ENCODE data around the gene FYB1.
A peak's percentile ranks its signal among the peaks of the same experiment; 100 is the strongest.

The FYB1 gene

DNA sequence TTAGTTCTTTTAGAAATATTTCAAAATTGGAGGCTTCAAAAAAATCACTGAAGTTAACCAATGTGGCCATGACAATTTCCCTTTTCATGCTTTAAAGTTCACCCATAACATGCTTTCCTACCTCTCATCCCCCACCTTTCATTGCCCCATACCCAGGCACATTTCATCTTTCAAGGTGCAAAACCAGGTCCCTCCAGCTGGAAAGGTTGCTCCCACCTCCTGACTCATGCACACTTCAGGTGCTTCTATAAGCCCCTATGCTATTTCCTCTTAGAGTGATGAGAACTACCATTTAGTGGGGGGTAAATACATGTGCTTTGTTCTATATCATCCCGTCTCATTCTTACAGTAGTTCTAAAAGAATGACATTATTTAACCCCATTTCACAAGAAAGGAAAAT is 15.4 kb downstream of the FYB1 start:
- no peak for DNase-seq

DNA sequence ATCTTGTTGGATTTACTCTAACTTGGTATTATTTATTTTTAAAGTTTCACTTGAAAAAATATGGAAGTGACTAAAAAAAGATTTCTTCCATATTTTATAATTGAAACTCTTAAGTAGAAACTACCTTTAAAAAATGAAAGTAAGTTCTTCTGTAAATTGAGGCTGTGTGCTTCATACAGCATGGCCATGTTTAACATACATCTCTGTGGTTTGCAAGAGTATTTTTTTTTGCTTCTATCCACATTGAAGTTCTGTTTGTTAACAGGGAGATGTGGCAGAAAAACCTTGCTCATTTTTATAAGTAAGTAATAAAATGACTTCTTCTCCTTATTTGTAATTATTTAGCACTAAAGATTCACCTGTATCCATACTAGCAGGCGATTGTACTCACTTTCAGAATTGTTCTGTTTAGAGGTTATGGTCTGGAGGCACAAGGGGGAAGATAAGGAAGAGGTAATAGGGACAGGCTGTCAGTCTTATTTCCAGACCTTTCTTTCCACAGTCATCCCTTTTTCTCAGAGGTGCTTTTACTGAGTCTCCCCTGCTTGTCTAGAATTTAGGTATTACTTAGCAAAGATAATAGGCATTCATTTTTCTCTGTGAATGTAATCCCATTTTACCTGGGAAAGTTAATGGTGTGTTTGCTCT is 16.0 kb downstream of the FYB1 start:
- no peak for DNase-seq

DNA sequence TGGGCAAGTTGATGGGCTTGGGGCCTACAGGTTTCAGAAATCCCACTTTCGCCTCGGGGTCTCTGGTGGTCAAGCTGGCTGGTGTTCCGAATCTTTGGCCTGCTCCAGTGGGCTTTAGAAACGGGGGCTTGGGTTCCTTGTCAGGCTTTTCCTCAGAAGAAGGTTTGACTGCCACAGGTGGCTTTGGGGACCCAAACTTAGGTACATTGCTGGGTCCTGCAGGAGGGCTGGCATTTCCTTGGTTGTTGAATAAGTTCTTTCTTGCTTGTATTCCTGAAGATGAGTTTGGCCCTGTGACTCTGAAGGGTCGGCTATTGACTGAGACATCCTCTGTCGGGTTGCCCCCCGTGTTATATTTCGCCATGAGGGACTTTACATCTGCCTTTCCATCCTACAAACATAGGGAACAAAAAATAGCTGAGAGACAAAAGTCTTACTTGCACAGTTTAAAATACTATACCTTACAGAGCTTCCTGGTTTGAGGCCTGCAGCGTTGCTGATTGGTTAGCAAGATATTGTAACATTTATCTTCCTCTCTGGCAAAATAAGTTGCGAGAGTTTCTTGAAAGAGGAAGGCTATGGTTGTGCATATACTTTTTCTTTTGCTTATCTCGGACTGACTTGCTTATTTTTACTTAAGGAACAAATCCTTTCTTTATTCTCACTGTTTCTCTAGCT is 16.6 kb downstream of the FYB1 start:
- peak; percentile 25 for DNase-seq

DNA sequence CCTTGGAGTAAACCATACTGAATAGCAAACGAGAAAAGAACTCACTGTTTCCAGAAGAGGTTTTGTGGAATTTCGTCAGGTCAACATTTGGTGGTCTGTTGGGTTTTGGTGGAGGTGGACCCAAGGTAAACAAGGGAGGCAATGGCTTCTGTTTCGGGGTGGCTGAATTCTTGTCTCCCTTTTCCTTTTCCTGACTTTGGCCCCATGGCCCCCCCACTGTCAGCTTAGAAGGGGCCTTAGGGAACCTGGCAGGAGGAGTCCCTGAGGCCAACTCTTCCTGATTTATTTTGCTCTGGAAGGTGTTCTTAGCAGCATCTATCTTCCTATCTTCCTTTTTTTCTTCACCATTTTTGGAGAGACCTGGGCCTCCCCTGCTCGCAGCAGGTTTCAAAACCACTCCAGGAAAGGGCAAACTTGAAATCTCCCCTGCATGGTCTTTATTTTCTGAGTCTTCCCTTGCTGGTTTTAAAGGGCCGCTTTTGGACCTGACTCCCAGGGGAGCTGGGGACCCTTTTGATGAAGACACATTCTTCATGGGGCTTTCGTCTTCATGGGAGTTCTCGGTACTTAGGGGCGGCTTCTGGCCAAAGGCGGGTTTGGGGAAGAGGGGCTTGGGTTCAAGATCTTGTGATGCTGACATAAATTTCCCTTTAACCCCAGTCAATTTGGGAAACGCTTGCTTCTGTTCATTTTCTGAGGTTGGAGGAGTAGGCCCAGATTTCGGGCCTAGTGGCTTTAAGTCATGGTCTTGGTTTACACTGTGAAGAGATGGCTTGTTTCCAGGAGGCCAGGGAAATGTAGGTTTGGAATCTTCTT is 17.4 kb downstream of the FYB1 start:
- DNase-seq = no peak

DNA sequence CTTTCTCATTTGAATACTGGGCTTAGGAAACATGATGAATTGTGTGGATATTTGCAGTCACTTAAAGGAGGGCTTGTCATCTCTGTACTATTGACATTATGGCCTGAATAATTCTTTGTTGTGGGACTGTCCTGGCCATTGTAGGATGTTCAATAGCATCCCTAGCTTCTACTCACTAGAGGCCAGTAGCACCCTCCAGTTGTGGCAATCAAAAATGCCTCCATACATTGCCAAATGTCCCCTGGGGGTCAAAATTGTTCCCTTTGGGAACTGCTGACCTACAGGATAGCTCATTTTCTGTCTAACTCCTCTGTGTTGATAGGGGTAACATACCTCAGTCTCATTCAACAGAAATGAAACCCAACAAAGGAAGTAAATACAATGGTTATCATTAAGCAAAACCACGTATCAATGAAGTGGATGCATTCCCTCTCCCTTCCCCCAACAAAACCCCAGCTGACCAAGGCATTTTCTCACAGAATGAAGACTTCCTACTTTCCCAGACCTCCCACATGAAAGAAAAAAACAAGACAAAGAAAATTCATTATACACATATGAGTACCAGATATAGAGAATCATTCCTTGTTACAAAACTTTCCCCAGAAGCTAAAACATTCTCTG is 18.1 kb downstream of the FYB1 start:
- DNase-seq = no peak

DNA sequence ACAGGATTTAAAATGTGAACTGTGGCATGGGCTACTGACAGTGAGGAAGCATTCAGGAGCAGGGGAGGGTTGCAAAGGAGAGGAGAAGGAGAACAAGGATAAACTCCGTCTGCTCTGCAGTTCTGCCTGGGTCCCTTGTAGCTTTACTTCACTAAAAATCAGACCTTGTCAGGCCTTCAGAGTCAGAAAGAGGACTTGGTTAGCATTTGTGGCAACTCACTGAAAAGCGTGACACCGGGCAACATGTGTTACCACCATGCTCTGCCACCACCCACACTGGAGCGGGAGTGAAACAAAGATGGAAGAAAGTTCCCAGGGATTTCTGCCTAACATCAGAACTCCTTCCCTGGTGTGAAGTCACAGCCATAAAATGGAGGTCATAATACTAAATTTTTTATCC is 19.3 kb downstream of the FYB1 start:
- DNase-seq = no peak

DNA sequence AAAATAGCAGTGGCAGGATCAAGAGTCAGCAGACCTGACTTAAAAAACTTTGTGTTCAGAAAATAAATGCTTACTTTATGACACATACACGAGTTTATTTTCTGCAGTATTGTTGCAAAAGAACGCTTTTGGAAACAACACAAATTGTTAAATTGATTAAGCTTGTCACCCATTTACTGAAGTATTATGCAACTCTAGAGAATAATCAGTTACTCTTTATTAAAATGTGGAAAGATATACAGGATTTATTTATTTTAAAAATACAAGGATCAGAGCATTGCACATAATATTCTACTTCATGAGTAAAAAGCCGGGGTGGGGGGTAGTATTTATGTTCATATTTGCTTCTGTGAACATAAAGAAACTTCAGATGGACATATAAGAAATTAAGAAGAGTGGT is 20.0 kb downstream of the FYB1 start:
- DNase-seq = no peak

DNA sequence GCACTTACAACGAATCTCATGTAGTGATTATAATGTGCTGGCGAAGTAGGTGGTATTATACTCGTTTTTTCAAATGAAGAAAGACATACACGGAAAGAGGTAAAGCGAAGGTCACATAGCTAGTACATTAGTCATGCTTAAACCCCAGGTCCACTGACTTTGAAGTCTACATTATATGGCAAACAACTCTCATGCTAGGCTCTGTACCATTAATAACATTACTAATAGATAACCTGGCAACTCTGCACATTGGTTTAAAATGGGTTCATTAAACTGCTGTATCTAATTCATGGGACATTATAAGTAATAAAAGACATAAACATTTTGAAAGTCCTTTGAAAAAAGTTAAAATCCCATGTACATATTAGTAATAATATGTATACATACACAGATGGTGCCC is 21.2 kb downstream of the FYB1 start:
- no peak for DNase-seq

DNA sequence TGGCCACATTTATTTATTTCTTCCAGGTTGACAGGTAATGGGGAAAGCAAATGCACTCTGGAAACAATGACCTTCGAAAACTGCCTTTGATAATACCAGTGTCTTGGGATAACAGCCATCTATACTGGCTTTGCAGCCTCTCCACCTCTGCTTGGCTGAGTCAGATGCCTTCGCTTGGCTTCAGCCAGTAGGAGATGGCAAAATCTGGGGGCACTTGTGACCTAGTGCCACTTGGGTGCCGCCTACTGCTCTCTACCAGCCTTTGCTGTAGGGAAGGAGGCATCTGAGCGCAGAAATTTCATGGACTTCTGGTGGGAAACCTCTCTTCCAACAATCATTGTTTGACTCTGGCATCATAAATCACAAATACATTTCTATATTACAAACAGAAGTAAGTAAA is 21.8 kb downstream of the FYB1 start:
- DNase-seq = peak; percentile 33

DNA sequence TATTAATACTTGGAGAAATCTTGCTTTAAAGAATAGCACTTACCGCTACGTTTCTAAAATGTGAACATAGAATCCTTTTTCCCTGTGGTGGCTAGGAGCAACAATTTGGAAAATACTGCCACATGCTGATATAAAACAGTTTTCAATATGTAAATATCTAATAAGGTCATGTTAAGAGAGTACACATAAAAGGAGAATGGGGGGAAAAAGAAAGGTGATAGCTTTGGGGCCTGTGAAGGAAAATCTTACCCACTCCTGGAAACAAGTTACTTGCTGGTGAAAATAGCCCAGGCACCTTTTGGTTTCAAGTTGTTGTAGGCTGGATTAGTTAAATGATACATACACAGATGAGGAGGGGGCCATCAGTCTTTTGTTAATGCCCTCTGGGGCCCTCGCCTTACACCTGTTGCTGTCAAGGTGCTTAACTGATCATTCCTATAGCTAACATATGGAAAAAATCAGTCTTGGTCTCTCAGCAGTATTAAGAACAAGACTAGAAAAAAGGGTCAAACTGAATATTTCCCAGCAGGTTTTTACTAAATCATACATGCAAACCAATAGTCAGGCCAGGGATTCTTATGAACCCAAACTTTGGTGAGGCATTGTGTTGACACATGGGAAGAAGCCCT is 24.1 kb downstream of the FYB1 start:
- DNase-seq = no peak

DNA sequence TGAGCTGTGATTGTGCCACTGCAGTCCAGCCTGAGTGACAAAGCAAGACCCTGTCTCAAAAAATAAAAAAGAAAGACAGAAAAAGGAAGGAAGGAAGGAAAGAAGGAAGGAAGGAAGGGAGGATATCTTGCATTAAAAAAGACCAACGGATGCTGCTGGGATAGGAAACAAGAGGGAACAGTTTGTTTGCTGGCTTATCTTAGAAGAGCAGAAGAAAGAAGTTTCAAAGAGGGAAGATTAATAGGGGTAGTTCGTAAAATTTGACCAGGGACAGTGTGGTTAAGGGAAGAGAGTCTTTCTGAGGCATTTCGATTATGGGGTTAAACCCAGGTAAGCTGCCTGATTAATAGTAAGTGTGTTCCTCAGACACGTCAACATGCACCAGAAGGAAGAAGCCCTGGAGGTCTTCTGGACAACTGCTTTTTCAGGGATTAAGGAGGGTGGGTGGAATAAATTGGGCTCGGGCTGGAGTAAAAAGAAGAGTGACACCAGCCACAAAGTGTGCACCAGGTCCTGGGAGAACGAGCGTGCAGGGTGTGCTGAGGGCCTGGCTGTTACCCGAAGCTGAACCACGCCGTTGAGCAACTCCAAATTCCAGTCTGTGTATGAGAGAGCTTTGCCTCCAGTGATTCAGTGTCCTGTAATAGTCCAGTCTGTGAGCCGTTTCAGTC is 24.8 kb downstream of the FYB1 start:
- DNase-seq = no peak

DNA sequence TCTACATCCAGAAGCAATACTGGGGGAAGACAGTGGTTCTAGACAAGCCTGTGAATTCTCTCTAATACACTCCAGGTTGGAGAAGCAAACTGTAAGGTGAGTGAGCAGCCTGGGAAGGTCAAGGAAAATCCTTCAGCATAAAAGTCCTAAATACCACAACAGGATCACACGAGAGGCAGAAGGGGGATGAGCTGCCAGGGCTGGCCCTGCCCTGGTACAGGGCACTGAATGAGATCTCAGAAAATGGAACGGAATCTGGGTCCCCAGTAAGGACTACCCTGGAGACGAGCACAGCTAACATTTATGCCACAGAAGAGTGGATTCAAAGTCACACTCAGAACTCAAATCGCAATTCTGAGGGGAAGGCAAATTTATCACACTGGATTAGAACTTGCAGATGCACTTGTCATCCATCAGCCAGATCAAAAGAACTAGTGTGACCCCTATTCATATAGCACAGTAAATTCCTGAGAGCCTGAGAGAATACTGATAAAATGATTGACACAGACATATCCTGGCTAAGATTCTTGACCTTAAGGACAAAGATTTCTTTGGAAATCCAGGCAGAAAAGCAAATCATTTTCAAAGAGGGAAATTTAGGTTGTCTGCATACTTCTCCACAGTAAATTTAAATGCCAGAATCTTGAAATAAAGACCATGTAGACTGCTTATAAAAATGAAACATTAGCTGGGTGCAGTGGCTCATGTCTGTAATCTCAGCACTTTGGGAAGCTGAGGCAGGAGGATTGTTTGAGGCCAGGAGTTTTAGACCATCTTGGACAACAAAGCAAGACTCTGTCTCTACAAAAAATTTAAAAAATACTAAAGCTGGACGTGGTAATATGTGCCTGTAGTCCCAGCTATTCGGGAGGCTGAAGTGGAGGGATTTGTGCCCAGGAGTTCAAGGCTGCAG is 25.6 kb downstream of the FYB1 start:
- DNase-seq = no peak

DNA sequence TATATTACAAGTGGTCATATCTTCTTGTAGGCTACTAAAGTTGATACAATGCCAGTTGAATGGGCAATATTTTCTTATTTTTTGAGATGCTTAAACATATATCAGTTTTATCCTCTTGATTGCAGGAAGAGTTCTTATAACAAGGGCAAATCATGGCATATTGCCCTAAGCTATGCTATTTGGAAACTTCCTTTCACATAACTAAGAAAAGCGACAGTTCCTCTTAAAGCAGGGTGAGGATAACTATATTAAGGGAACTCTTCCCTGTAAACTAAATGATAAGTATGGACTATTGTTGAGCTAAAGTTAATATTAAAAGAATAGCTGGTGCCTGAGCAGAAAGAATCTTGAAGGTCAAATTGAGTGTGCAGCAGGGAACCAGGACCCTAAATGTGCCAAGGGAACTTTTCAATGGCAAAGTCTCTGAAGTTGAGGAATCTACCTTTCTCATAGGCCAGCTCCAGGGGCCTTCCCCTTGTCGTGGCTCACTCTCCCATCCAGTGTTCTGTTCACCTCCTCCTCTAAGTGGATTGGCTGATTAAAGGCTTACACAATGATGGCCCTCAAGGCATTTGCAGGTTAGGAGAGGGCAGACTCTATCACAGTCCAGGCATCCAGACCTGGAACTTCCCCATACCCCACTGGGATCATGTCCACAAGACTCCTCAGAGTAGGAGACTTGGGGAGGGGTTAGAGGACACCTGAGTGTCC is 26.8 kb downstream of the FYB1 start:
- DNase-seq = no peak

DNA sequence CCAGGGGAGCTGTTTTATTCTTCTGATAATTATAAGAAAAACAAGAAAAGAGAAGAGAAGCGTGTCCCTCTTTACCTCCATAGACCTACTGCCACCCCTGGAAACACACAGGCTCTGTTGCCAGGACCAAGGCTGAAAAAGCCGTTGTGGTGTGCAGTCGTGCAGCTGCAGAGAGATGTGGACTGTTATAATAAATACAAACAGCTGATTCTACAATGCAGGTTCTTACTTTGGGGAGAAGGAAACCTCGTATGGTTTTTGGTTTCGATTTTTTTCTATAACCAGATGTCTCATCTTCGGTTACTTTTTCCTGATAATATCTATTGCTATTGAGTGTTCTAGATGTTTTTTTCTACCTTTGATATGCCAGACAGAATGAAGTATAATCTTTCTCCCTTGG is 28.1 kb downstream of the FYB1 start:
- no peak for DNase-seq

DNA sequence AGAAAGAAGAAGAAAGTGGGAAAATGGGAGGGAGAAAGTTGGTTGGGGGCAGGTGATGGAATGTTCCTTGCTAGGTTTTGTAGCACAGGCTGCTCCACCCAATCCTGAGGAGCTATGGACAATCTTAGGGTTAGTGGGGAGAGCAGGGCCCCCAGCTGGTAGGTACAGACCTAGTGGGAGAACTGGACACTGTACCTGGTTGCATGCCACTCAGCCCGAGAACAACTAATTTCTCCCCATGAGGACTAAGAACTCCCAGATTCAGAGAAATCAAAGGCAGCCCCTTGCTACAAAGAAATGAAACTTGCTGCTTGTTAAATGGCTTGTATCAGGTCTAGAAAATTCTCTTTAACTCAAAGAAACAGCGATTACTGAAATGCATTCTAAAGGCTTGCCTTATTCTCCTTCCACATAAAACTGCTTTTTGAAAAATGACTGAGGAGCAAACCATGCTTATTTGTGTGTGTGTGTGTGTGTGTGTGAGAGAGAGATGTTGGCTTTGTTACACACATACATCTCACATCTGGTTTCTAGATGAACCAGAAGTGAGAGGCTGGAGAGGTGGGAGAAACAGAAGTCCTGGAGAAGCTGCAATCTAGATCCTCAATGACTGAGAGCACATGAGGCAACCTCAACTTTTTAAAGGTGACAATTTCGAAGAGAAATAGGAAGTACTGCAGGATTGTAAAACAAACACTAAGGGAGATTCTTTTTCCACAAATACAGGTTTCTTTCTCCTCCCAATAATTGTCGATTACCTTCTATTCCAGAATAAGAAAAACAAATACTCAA is 28.9 kb downstream of the FYB1 start:
- no peak for DNase-seq

DNA sequence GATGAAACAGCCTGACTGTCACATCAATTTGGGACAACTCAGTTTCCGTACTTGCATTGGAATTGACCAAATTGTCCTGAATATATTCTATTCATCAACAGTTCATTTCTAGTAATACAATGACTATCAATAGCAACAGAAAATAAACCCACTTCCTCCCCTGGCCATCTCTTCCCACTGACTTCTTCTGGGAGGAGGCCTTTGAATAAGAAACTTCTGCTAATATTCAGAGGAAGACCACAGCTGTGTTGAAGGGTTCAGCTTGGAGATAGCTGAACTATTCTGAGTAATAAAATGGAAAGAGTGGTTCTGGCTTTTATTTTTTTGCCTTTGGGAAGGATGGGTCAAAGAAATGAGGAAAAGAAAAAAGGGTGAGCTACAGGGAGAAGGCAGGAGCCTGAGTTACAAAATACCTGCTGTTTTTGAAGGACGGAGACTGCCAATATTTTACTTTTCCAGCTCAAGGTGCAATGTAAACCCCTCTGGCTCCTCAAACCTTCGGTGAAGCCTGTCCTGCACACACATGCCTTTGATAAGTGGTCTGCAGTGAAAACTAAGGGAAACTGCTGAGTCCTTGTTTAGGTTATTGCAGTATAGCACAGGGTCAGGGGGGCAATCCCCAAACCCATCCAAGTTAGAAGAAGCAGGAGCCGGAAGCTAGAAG is 29.9 kb downstream of the FYB1 start:
- no peak for DNase-seq

DNA sequence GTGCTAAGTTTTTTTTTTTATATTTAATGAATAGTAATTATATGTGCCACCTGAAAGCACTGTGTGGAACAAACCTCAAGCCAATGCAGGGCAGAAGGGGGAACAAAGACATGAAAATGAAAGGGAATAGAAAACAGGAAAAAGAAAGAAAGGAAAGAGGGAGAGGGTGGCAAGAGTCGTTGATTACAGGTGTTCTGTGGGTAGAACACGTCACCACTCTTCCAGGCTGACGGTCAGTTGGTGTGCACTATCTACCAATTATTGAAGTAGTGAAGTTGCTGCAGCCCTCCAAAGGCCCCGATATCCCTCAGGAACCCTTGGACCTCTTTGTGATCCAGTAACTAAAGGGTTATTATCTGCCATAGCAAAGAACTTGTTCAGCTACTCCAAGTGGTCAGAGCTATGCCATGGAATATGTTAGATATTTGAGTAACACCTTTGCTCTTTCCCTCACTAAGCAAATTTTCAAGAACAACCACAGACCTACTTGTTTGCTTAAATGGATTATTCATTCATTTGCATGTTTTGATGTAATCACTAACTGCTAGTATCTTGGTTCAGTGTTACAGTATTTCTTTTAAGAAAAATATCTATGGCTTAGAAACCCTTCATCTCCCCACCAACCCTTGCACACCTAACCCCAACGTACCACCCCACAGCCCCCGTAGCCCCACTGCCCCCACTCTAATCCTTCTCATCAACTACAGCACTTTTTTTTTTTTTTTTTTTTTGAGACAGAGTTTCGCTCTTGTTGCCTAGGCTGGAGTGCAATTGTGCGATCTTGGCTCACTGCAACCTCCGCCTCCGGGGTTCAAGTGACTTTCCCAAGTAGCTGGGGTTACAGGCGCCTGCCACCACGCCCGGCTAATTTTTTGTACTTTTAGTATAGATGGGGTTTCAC is 31.3 kb downstream of the FYB1 start:
- DNase-seq = no peak

All from effector CD8-positive, alpha-beta T cell (primary cell).